ENCODE data around the gene MRPL40.

- TF ChIP-seq CTCF (IDR thresholded peaks at IDR 0.05) (no peak), ZFX (IDR thresholded peaks at IDR 0.05; ENCODE audit: borderline replicate concordance) (no peak)
Observed at GRCh38 chr22:19466848-19467752, 34.8 kb downstream of the MRPL40 start.

Data from 22Rv1 (cell line).